Measurements from ENCODE around the gene TCF4. TPM values are rescaled to one million over a fixed set of nuclear protein-coding genes. Genes with fewer than 3 reads are reported as not detected.

Gene TCF4
- total and polyA plus RNA-seq, 2 experiments from 2014 or later = 77.7 to 89.2 TPM

DNA sequence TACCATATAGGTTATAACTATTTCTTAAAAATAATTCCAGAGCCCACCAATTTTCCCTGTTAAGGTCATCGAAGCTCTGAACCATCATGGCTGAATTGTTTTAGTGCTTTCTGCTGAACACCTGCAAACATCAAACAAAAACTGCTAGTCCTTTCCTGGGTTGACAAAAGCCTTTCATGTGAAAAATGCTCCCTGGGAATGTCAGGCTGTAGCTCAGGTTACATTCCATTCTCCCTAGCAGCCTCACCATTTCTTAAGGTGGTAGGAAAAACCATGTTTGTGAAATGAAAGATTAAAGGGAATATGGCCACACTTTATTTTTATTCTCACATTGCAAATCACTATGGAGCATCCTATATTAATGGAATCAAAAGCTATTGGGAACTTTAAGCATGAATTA lies 5.7 kb downstream of the TCF4 start:
- ATAC-seq (peak; percentile 94), DNase-seq (ENCODE audit: low spot score) (peak; percentile 82)
- Mint-ChIP-seq H3K27me3 (ENCODE audit: insufficient read depth, low read depth, poor library complexity) (peaks cover under 1% of the 10 kb centered on the region), H3K9me3 (no peaks in the 10 kb centered on the region), H3K27ac (peak overlapping the region; percentile 93), H3K36me3 (ENCODE audit: low read depth) (peaks cover 33% of the 10 kb centered on the region; the same call in 2 of the 3 replicates), H3K4me1 (peaks cover 84% of the 10 kb centered on the region), H3K4me3 (peak overlapping the region; percentile 61)
- Histone ChIP-seq H3K36me3 (ENCODE audit: insufficient read depth) (no peaks in the 10 kb centered on the region), H3K9me2 (ENCODE audit: insufficient read depth) (no peaks in the 10 kb centered on the region), H4K20me1 (replicated peaks; ENCODE audit: insufficient read depth) (peaks cover 4% of the 10 kb centered on the region; the same call in 1 of the 2 replicates), H3K27ac (ENCODE audit: low read depth) (peak overlapping the region; percentile 51), H3F3A (replicated peaks; ENCODE audit: low read depth) (no peaks in the 10 kb centered on the region), H3K27me3 (ENCODE audit: insufficient read depth) (no peaks in the 10 kb centered on the region), H3K4me1 (ENCODE audit: insufficient read depth) (peaks cover 60% of the 10 kb centered on the region), H3K79me2 (replicated peaks; ENCODE audit: insufficient read depth) (peaks cover 85% of the 10 kb centered on the region), H3K4me3 (peak overlapping the region; percentile 10), H3K4me2 (peak overlapping the region; percentile 28), H2AFZ (no peak overlapping the region)
- 0 out of 2 replicates have a peak, but pooled peaks have one; percentile 49 for TF ChIP-seq NANOG (IDR thresholded peaks at IDR 0.05; ENCODE audit: borderline replicate concordance)
- no peak for TF ChIP-seq ZNF462 (CRISPR knock-in tag; IDR thresholded peaks at IDR 0.05)

DNA sequence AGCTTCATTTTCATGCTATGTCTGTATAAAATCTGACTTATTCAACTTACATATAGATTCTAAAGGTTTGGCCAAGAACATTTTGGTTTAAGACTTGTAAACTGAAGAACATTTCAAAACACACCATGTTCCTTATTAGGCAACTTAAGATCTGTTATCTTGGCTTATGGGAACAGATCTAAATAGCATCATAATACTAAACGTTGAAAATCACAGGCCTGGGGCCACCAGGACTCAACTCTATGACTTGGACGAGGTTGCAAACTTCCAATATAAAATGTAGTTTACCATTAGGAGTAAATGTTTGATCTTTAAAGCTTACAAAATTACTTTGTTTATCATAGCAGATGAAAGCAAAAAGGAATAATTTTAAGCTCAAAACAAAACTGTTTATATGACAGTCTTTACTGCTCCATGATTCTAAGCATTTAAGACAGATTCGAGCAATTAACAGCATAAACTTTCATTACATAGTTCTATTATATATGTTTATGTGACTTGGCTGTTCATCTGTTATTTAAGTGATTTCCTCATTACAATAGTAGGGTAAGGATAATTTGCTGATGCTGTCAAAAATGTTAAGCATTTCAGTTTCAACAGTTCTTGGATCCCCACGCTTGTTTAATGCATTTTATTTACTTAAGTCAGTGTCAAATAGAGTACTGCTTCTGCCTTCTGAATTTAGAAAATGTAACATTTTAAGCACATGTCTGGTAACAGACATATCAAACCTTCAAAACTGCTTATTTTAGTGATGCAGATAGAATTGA lies 8.3 kb downstream of the TCF4 start:
- H3K4me1 ChIP-seq (ENCODE audit: insufficient read depth) = peaks cover 45% of the 10 kb centered on the region
- no peak overlapping the region for H3K4me3 ChIP-seq
- Mint-ChIP-seq H3K36me3 (ENCODE audit: low read depth) (peaks cover 10% of the 10 kb centered on the region; the same call in 2 of the 3 replicates), H3K27ac (no peak overlapping the region), H3K4me1 (peaks cover 72% of the 10 kb centered on the region), H3K27me3 (ENCODE audit: insufficient read depth, low read depth, poor library complexity) (no peaks in the 10 kb centered on the region), H3K9me3 (no peaks in the 10 kb centered on the region), H3K4me3 (no peak overlapping the region)
- no peaks in the 10 kb centered on the region for H3K27me3 ChIP-seq (ENCODE audit: insufficient read depth)
- no peaks in the 10 kb centered on the region for H3K36me3 ChIP-seq (ENCODE audit: insufficient read depth)
- H3K9me2 ChIP-seq (ENCODE audit: insufficient read depth) = no peaks in the 10 kb centered on the region
- ATAC-seq = no peak
- no peak overlapping the region for H2AFZ ChIP-seq
- H3F3A ChIP-seq (replicated peaks; ENCODE audit: low read depth) = no peaks in the 10 kb centered on the region
- DNase-seq (ENCODE audit: low spot score) = no peak
- H4K20me1 ChIP-seq (replicated peaks; ENCODE audit: insufficient read depth) = peaks cover 5% of the 10 kb centered on the region; the same call in 1 of the 2 replicates
- H3K4me2 ChIP-seq = no peak overlapping the region
- peaks cover 89% of the 10 kb centered on the region for H3K79me2 ChIP-seq (replicated peaks; ENCODE audit: insufficient read depth)
- no peak overlapping the region for H3K27ac ChIP-seq (ENCODE audit: low read depth)
- TF ChIP-seq EZH2 (IDR thresholded peaks at IDR 0.05; ENCODE audit: low read depth, unreplicated experiment) = no peak
- TF ChIP-seq ZNF462 (CRISPR knock-in tag; IDR thresholded peaks at IDR 0.05) = no peak
- TF ChIP-seq CREB1 (CRISPR knock-in tag; IDR thresholded peaks at IDR 0.05; ENCODE audit: low read depth) = no peak

Data from GM23338 (cell line).